HEK293 (cell line): ENCODE results near the gene SLC41A1.

Experiments
- KLF16 ChIP-seq: fragments of 450-650 bp; formaldehyde crosslinking; IDR thresholded peaks from 2 replicates; pipeline ENCODE4 v1.5.1; 2017; ENCODE audit warnings: missing biosample characterization, missing genetic modification characterization
- ZNF114 ChIP-seq: fragments of 450-650 bp; formaldehyde crosslinking; IDR thresholded peaks from 2 replicates; pipeline ENCODE4 v1.5.0; 2017; ENCODE audit warnings: missing biosample characterization, missing genetic modification characterization
- ZNF138 ChIP-seq: fragments of 450-650 bp; formaldehyde crosslinking; IDR thresholded peaks from 2 replicates; pipeline ENCODE4 v1.5.1; 2016; ENCODE audit warnings: missing biosample characterization, missing genetic modification characterization, borderline replicate concordance
- TF ChIP-seq, protein P1 (sequence below): fragments of 450-650 bp; formaldehyde crosslinking; IDR thresholded peaks from 2 replicates; pipeline ENCODE4 v1.5.1; 2017; ENCODE audit warnings: missing biosample characterization, missing genetic modification characterization

DNA sequence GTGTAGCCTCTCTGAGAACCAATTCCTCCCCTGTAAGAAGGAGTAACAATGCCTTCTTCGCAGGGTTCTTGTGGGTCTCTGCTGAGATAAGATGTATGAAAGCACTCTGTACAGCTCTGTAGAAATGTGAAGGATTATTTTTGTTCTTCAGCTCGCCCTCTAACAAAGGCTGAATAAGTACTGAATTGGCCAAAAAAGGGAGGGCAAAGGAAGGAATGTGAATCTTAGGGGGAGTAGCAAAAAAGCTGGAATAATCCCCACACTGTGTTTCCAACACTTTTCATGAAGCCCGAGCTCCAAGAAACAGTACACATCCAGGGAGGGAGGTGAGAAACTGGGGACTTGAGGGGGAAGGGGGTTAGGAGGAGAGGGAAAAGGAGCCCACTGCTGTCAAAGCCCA, 14.0 kb upstream of the SLC41A1 start:
- no peak for TF ChIP-seq ZNF138 (tag by site-specific recombination)
- no peak for TF ChIP-seq KLF16 (tag by site-specific recombination)
- TF ChIP-seq ZNF114 = no peak
- TF ChIP-seq, protein P1, sequence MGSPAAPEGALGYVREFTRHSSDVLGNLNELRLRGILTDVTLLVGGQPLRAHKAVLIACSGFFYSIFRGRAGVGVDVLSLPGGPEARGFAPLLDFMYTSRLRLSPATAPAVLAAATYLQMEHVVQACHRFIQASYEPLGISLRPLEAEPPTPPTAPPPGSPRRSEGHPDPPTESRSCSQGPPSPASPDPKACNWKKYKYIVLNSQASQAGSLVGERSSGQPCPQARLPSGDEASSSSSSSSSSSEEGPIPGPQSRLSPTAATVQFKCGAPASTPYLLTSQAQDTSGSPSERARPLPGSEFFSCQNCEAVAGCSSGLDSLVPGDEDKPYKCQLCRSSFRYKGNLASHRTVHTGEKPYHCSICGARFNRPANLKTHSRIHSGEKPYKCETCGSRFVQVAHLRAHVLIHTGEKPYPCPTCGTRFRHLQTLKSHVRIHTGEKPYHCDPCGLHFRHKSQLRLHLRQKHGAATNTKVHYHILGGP = no peak
